Inflammatory macrophage treated with lipopolysaccharide for 1 hour (primary cell): ENCODE results near the gene ADCYAP1R1.

Experiments
- DNase-seq, 2 donors: peaks; one replicate each; pipeline ENCODE4 v3.0.0-alpha.2; 2020 to 2022

The ADCYAP1R1 gene

DNA sequence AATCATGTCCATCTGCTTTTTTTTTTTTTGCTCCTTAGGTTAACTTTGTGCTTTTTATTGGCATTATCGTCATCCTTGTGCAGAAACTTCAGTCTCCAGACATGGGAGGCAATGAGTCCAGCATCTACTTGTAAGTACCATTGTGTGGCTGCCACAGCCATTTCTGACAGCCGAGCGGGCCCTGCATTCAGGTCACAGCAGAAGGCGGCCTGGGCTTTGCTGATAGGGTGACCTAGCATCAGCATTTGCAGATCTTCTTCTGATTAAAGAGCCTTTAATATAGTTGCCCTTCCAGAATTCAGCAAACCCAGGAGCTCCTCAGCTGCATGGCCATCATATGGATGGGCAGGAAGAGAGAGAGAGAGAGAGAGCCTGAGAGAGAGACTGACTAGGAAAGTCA lies 40.5 kb downstream of the ADCYAP1R1 start:
- no peak for DNase-seq

DNA sequence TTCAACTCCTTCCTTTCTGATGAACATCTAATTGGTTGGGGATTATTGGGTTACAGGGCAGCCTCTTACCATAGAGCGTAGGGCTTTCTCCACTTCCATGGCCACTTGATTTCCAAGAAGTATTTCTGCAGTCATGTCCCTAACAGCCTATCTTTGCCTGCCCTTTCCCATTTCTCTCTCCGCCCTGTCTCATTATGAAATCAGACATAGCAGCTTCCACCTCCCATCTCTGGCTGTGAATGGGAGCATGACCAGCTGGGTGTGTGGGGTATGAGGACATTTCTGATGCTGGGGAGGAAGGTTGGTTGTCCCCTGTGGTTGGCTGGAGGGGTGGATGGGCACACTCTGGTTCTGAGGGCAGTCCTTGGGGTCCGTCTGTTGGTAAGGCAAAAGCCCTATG lies 41.2 kb downstream of the ADCYAP1R1 start:
- no peak for DNase-seq

DNA sequence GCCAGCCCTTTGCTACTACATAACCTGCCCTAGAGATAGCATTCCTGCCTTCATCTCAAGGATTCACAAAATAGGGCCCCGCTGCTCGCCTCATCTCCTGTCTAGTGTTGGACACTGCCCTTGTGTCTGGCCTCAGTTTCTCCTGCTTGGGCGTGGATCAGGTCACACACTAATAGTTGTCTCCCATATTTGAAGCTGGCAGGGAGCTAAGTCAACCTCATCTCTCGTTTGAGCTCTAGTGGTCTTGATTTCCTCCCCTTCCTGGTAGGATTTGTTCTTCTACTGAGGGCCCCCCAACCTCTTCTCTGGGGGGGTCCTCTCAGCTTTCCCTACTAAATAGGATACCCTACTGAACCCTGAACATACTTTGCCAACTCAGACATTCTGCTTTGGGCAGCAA lies 42.2 kb downstream of the ADCYAP1R1 start:
- no peak for DNase-seq

DNA sequence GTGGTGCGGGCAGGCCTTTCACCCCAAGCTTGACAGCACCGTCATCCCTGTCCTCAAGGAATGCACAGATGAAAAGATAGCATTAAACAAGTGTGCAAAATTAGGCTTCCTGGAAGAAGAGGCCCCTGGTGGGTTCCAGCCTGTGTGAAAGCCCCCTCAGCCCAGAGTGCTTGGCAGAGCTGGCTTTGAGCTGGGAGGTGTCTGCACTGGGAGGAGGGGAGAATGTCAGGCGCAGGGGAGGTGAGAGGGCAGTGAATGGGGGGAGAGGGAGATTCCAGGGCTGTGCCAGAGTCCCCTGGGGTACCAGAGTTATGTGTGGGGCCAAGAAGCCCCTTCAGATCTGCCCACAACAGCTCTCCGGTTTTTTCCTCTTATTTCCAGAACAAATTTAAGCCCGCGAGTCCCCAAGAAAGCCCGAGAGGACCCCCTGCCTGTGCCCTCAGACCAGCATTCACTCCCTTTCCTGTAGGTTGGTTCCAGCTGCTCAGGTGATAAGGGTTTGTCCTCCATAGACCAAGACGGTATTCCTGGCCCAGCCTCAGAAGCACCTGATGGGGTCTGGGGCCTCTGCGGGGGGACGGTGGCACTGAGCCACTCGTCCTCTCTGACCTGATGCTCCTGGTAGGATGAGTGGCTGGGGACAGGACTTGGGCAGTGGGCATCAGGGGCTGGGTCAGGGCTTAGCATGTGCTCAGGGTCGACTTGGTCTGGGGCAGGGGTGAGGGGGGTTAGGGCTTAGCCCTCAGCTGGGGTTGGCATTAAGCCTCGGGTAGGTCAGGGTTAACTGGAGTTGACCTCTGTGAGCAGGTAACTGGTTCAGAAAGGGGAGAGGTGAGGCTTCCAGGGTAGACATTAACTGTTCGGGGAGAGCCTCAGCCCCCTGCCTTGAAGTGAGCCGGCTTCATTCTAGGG lies 43.4 kb downstream of the ADCYAP1R1 start:
- no peak for DNase-seq

DNA sequence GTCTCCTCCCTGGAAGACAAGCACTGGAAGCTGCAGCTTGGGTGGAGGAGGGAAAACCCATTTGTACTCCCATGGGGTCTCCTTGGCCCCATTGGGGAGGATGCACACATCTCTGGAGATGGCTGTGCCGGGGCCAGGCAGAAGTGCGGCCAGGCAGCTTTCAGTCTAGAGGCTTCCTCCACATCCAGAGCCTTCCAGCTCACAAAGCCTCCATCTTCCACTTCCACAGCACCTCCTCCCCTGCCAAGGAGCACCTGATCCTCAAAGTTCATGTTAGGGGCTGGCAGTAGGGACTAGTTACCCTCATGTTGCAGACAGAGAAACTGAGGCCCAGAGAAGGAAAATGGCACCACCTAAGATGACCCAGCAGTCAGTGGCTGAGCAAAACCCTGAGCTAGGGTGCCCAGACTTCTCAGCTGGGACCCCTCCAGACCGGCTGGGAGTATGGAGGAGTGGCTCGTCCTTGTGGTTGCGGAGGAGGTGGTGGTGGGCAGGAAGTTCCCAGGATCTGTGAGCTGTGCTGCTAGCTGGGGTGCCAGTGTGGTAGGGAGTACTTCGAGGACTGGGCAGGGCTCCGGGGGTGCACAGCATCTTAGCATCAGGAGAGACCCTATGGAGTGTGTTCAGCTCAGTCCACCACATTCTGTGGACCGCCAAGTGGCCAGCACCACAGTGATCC lies 44.2 kb downstream of the ADCYAP1R1 start:
- DNase-seq, result no peak

DNA sequence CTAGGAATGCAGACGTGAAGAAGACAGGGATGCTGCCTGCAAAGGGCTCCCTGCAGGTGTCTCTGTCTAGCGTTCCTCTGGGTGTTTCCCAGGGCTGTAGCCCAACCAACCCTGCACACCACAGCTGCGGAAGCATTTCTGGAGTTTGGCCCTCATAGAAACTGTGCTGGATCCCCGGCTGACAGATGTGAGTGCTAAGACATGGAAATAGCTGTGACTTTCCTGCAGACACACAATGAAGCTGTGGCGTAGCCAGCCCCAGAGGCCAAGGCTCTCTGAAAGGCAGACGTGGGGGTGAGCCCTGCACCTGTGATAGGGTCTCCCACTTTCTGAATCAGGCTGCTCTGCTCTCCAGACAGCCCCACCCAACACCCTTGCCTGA lies 44.8 kb downstream of the ADCYAP1R1 start:
- no peak for DNase-seq

DNA sequence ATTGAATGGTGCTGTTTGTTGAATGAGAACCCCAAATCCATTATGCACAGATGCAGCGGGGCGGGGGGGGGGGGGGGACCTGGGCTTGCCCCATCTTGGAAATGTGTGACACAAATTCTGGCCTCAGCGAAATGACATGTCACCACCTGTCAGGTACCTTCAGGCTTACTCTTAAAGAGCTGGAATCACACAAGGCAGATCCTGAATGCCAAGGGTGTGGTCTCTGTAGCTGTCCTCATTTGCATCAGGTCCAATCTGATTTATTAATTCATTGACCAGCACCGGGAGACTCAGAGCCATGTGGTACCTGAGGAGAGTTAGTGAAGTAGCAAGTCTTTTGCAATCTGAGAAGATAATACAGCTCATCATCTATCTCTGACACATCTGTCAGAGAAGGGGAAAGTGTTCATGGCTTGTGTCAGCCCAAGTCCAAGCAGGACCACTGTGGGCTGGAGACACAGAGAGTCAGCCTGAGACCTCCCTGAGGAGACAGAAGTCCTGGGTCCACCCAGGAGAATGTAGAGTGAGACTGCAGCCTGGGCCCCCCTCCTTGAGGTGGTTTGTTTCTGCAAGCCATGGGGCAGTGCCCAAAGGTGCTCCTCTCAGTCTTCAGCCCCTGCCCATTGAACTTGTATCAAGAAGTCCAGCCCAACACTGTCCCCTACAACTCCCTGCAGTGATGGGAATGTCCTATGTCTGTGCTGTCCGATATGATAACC lies 46.7 kb downstream of the ADCYAP1R1 start:
- no peak for DNase-seq

DNA sequence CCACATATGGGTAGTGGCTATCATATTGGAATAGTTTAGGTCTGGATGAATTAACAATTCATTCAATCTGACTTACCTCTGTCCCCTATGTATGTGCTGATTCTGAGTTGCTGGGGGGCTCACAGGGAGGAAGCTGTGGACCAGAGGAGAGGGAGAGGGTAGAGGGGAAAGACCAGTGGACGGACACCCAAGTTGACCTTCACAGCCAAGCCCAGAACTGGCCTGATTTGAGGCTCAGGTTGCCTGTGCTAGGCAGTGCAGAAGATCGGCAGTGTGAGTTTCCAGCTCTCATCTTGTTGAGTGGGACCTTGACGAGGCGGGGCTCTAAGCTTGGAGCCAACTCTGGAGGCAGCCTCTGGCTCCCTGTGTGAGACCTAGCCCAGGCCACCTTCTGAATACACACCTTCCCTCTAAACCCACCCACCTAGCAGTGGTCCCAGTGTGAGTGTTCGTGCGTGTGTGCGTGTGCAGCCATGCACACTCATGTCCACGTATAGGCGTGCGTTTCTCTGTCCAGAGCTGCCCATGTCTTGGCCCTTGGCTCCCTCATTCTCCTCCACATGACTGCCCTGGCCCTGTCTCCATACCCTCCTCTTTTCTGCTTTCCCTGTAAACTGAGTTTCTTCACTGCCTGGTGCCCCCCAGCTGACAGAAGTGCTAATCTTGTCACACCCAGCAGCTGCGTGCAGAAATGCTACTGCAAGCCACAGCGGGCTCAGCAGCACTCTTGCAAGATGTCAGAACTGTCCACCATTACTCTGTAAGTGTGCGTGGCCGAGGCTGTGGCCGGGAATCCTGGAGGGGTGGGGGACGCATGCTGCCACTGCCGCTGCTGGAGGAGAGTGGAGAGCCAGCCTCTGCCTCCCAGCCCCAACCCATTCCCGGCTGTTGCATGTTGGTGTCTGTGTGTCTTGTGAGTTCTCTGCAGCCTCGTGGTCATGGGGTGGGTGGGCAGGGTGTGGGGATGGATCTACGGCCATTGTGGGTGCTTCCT lies 47.6 kb downstream of the ADCYAP1R1 start:
- no peak for DNase-seq

DNA sequence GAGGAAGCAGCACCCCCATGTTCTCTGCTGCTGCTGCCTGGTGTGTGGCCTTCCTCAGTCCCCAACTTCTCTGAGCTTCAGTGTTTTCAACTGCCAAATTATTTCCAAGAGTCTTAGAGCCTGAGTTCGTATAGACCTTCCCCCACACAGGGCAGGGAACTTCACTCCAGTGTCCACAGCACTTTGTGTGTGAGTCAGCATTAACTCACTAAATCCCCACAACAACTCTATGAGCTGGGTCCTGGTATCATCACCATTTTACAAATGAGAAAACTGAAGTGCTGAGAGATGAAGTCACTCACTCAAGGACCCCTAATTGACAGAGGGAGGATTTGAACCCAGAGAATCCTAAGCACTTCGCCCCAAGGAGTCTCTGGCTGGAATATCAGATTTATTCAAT lies 48.3 kb downstream of the ADCYAP1R1 start:
- DNase-seq, result no peak

DNA sequence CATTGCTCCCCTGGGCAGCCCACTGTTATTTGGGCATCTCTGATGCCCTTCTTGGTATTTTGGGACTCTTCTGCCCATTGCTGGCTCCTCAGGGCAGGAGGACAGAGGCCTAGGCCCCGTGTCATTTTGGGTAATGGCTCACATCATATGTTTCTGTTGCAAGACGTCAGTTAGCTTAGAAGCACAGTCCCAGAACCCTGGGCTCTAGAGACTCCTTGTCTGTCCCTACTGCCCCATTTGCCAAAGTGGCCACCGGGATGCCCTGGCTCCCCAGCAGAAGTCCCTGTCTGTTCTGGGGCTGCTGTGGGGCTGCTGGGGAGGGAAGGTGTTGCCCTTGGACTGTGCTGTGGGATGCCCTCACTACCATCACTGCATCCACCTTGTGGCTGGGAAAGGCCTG lies 48.8 kb downstream of the ADCYAP1R1 start:
- no peak for DNase-seq

DNA sequence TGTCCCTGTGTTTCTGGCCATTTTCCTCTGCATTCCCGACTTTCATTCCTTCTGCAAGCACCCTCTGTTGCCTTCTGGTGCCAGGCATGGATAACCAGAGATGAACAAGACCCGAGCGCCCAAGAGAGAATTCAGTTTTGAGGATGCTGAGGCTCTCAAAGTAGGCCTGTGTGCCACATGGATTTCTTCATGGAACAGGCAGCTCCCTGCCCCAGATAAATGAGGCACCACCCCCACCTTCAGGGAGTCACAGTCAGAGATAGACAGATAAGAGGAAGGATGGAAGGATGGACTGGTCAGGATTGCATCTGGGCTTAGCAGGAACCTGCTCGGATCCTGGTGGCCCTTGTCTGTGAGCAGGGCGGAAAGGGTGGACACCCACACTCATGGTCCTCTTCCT lies 49.4 kb downstream of the ADCYAP1R1 start:
- DNase-seq, result no peak

DNA sequence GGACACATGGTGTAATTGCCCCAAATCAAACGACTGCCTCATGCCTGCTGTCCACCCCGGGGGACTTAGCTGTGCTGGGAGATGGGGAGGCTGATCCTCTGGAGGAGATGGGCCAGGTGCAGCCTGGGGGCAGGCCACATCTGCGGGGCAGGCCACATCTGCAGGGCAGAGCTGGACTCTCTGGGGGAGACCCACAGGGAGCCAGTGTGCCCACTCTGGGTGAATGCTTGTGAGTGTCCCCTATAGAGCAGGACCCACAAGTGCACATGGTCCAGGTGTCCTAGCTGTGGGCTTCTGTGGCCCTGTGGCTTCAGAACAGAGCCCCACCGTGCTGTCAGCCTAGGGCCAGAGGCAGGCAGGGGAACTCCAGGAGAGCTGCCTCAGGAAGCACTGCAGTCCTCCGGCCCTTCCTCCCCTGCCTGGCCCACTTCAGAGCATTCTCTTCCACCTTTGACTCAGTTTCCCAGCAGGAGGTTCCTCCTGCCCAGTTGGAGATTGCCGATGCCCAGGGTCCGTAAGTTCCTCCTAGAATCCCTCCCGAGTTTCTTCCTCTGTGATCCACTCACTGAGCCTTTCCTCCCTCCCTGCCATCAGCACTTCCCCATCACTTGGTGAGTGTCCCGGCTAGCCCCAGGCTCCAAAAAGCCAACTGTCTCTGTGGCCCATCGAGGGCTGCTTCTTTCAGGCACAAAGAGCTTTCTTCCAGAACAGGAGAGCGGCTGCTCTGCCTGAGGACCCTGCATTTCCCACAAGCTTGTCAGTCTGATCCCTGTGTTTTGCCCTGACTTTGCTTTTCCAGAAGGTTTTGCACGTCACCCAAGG lies 50.3 kb downstream of the ADCYAP1R1 start:
- DNase-seq, result no peak

DNA sequence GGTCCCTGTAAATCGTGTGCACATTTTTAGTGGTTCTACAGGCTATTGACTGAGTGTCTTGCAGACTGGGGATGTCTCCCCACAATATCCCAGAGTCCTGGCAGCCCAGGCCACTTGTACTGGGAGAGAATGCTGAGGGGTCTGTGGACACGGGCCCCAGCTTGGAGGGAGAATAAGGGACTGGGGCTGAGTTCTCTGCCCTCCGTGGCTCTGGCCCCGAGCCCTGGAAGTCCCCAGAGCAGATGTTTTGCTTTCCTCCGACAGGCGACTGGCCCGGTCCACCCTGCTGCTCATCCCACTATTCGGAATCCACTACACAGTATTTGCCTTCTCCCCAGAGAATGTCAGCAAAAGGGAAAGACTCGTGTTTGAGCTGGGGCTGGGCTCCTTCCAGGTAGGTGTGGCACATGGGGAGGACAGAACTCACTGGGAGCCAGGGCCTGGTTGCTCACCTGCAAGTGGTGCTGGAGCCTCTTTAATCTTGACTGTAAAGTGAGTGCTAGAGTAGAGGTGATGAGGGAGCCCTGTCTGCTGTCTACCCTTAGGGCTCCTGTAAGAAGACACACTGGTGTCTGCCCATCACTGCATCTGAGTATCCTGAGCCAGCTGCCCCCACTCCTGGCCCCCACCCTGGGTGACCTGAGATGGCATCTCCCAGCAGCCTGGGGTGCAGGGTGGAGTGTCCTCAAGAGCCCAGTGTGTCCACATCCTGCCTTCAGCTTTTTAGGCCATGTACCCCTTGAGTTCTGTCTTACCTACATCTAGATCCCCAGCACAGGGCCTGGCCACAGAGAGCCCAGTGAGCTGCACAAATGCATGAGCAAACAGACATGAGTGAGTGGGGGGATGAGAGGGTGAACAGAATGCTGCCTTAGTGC lies 51.1 kb downstream of the ADCYAP1R1 start:
- DNase-seq, result no peak

DNA sequence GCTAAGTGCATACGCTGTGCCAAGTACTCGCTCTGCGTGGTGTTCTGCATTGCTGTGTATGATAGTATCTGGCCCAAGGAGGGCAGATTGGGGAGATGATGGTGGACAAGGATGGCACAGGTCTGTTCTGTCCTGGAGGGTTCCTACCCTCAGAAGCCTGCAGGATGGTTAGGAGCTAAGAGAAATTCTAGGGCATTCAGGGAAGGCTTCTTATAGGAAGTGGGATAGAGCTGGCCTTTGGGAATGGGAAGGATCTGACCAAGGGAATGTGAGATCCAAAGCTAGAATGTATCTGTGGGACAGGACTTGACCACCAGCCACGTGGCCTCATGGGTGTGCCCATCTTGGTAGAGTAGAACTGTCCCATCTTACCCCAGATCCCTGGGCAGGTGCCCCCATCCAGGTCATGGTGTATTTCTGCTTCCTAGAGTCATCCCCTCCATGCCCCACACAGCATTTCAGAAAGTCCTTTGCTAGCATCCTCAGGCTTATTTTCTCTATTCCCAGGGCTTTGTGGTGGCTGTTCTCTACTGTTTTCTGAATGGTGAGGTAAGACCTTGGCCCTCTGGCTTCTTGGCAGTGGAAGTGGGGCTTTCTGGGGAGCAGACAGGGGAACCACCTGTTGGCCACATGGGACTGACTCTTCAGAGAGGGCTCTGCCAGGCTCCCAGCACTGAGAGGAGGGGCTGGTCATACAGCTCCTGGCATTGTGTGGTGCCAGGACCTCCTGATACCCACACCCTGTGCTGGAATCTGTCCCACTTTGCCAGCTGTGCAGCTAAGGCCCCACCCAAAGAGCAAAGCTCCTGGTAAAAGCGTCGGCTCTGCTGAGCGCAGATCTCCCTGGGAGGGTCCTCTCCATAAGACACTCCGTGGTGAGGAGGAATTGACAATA lies 52.5 kb downstream of the ADCYAP1R1 start:
- DNase-seq, result no peak

DNA sequence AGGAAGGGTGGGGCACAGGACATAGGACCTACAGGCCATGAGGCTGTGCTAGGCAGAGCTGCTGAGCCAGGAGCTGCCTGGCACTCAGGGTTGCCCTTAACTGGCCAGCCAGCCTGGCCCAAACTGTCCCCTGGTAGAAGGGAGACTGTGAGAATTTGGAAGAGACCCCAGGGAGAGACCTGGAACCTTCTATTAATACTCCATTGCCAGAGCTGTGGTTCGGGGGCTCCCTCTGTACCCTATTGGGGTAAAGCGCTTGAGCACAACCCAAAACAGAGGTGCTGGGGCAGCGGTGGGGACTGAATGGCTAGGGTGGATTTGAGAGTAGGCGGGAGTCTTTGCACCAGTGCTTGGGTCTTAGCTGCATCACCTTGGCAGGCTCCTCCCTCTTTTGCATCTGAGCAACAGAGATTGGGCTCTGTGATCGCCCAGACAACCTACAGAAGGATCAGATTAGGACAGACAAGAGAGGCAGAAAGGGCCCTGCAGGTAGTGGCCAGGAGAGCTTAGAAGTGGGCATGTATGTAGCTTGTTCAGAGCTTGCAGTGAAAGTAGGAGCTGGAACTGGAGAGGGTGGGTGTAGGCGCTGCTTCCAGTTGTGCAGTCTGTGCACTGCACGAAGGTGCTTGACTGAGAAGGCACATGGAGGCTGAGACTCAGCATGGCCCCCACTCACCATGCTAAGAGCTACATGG lies 53.3 kb downstream of the ADCYAP1R1 start:
- DNase-seq, result no peak

DNA sequence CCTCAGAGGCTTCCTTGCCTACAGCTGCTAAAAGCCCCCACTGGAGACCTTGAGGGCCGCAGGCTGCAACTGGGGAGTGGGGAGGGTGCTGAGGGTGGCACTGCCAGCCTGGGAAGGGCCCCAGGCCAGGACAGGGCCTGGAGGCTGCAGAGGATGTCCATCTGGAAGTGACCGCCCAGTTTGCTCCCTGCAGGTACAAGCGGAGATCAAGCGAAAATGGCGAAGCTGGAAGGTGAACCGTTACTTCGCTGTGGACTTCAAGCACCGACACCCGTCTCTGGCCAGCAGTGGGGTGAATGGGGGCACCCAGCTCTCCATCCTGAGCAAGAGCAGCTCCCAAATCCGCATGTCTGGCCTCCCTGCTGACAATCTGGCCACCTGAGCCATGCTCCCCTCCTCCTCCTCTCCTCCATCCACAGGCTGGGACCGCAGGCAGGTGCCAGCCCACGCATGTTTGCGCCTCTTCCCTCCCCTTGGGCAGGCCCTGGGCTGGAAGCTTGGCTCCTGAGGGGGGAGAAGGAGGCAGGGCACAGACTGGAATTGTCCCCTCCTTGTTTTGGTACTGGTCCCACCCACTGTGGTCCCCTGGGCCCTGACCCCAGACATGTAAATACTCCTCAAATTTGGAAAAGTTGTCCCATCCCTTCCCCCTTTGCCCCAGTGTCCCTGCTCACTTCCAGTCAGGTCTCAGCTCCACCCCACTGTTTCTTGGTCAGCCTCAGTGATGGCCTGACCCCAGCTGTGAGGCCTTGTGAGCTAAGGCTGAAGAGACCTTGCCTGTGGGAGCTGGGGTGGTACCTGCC lies 54.4 kb downstream of the ADCYAP1R1 start:
- no peak for DNase-seq

DNA sequence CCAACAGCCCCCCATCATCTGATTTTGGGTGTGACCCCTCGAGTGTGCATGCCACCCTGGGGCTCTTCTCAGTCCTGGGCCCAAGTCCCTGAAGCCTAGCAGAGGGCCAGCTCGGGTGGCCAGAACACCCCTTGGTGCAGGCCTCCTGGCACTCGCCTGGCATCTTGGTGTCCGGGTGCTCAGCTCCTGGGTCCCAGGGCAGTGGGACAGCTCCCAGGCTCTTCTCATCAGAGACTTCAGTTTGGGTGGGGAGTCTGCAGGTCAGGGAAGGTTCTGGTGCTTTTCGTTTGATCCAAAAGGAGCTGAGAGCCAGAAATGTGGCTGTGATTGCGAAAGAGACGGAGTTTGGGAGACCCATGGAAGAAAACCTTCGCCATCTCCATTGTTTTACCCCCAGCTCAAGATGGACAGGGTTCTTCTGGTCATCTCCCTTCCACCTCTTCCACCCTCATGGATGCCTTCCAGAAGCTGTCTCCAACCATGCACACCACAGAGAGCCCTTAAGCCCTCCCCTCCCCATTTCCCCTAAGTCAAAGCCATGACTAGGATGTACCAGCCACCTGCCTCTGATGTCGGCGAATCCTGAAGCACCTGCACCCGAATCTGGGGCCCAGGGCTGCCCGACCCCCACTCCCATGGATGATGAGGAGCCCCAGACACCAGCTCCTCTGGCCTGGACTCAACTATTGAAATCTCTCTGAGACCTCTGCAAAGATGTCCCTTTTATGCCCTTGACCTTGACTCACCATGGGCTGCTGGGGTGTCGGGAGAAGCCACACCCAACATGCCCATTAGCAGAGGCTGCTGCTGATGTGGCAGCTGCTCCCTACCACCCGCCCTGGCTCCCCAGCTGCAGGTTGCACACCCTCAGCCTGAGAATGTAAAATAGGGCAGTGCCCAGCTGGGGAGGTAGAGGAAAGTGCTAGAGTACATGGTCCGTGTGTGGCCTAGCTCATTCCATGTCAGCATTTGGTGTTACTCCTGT lies 55.3 kb downstream of the ADCYAP1R1 start:
- DNase-seq, result no peak
